Hindlimb muscle (tissue), 1 donor: ENCODE results near the gene FAM107B. TPM values are rescaled to one million over a fixed set of nuclear protein-coding genes. Genes with fewer than 3 reads are reported as not detected.
"Not testable (repeated sequence)": the region's sequence is repeated elsewhere in the genome, so short reads cannot be mapped to it uniquely, and the experiment has no call there.

Experiments
- DNase-seq: peaks from one replicate; pipeline ENCODE4 v3.0.0-alpha.2; 2013
- polyA plus RNA-seq: library from polyadenylated mRNA; unstranded; fragments of 120-200 nt; gene quantifications from one replicate; pipeline ENCODE4 v1.2.1, GENCODE V29; 2013; ENCODE audit not compliant: insufficient read length

FAM107B gene
- polyA plus RNA-seq, 1 donor, result 20.3 TPM

DNA sequence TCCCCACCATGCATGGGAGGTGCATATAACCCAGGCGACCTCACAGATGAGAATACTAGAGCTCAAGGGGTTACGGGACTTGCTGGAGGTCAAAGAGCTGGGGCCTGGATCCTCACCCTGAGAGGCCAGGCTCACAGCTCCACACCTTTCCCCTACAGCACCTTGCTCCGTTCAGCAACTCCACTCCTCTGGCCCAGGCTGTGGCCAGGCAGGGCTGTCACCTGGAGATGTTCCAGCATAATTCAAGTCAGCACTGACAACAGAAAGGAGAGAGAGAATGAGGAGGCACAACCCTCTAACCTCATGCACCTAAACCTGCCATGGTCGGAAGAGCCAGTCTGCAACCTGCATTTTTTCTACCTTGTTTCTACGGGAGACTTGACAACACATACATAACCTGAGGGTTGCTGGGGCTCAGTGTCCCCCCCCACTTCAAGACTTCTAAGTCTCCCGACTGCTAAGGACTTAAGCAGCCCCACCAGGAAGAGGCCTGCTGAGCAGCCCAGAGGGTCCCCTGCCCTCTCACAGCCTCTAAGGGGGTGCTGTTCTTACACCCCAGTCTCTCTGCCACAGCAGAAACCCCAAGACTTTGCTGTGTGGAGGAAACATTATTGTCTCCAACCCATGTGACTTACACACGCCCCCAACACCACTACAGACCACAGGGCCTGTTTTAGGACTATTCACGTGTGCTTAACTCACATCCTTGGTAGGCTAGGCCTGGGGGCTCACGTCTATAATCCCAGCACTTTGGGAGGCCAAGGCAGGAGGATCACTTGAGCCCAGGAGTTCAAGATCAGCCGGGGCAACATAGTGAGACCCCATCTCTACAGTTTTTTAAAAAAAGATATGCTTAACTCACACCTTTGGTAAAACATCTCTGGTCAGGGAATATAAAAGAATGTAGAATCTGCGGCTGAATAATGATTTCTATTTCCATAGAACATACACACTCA lies 175.6 kb downstream of the FAM107B start:
- no peak for DNase-seq

DNA sequence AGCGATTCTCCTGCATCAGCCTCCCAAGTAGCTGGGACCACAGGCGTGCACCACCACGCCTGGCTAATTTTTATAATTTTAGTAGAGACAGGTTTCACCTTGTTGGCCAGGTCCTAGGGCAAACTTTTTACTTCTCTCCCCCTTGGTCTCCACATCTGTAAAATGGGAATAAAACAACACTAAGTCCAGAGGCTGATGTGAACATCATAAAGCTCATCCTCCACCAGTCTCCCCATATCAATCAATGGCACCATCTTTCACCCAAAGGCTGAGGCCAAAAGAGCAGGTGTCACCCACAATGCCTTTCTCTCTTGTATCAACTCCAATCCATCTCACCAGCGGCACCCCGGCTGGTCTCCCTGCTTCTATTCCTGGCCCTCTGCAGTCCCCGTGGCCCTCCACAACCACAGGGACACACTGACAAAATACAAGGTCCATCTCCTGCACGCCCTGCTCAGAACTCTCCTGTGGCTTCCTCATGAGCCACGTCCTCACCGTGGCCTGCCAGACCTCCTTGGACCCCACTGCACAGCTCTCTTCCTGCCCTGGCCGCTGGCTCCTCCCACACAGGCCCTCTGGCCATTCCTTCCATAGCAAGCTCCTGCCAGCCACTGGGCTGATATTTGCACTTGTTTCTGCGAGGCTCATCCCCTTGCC lies 179.0 kb downstream of the FAM107B start:
- no peak for DNase-seq

DNA sequence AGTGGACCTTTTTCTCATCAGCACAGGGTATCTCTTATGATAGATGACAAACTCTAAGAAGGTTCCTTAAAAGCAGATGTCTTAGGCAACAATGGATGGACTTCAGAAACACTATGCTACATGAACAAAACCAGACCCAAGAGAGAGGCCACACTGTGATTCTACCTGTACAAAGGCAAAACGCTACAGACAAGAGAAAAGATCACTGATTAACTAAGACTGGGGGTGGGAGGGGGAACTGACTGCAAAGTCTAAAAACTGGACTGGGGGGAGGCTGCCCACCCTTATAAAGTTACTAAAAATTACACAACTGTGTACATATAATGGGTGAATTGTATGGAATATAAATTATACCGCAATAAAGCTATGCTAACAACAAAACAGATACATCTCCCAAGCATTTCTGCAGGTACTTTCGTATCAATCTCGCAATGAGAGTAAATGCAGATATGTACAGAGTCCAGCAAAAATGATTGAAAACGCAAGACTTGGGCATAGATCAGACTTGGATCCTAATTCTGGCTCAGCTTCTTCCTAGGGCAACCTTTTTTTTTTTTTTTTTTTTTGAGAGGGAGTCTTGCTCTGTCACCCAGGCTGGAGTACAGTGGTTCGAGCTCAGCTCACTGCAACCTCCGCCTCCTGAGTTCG lies 179.7 kb downstream of the FAM107B start:
- no peak for DNase-seq

- no peak for DNase-seq
Measured at GRCh38 chr10:14593806-14594205, 180.9 kb downstream of the FAM107B start.

DNA sequence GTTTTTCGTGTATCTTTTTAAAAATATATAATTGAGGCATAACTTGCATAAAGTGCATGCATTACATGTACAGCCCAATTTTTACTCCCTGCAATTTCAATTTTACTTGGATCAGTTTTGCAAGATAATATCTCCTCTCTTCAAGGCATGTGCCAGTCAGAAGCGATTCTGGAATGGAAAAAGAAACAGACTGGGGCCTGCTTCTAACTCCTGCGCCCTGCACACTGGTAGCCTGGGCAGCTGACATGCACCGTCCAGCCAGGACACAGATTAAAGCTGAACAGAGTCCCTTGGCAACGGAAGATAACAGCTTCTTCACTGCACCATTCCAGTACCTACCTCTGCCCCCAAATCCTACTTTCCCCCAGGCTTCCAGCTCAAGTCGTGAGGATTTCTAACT lies 182.1 kb downstream of the FAM107B start:
- no peak for DNase-seq

- DNase-seq, result no peak
Measured at GRCh38 chr10:14592026-14592425, 182.7 kb downstream of the FAM107B start.

DNA sequence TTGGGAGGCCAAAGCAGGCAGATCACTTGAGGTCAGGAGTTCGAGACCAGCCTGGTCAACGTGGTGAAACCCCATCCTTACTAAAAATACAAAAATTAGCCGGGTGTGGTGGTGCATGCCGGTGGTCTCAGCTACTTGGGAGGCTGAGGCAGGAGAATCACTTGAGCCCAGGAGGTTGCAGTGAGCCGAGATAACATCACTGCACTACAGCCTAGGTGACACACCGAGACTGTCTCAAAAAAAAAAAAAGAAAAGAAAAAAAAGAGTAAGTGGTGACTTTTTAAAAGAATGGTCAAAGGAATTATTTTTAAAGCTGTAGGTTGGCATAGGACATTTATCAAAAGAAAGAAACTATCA lies 185.8 kb downstream of the FAM107B start:
- DNase-seq, result not testable (repeated sequence)

GRCh38 chr10:14588084-14588937 lies 186.4 kb downstream of the FAM107B start:
- no peak for DNase-seq

- no peak for DNase-seq
Measured at GRCh38 chr10:14587540-14588083, 187.1 kb downstream of the FAM107B start.

DNA sequence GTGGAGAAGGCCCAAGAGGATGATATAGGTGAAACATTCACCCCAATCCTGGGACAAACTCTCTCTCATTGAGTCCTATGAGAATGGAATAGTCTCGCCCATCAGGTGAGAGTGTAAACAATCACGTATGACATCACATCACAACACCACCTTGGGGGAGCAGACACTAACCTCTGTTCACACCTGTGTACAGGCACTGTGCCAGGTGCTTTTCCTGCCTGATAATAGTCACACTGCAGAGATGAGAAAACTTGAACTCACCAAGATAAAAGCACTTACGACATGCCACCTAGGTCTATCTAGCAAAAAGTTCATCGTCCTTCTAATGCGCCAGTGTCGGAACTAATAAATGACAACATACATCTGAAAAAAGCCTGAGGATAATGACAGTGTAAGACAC lies 187.8 kb downstream of the FAM107B start:
- no peak for DNase-seq

DNA sequence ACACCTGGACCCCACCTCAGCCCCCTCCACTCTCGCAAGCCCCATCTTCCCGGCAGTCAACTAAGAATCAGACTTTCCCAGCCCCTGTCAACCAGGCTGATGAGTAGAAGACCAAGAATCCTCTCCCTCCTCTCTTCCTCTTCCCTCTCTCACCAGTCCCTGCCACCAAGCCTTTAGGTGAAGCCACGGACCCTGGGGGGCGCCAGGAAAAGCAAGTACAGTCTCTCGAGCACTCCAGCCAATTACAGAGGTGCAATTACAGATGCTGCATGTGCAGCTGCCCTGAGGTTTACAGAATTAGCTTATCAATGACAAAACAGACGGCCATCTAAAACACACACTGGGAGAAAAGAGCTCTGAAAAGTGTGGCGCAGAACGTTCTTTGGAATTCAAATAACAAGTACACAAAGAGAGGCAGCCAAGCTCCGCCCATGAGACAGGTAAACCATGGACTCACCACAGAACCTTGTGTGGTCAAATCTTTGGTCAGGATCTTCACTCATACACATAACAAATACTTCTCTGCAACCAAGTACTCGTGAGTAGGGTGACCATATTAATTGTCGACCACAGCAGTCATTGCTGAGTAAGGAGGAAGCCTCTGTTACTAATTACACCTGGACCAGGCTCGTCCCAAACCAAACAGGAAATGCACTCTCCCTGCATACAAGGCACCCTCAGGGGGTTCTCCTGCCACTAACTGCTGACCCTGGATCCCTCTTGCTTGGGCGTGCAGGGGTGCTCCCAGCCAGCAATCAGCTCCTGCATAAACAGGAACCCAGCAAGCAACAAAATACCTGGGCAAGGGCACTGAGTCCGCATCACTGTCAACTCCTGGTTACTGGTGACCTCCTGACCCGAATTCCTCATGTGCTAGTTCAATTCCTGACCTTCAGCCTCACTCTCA lies 189.2 kb downstream of the FAM107B start:
- no peak for DNase-seq

- no peak for DNase-seq
Measured at GRCh38 chr10:14584661-14585060, 190.0 kb downstream of the FAM107B start.

DNA sequence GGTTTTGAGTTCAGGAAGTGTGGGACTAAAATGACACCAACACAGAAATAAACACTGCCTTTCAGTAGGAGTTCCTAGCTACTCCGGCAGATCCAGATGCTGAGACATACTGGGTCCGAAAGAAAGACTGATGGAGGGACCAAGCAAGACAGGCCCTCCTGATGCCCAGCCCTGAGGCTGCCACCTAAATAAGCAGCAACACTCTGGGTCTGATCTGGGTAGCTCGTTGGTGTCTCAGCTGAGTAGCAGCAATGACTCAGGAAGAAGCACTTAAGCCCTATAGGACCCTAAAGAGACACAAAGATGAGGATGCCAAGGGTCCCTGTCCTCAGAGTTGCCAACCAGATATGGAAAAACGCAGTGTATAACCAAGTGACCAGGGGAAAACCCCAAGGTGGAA lies 190.7 kb downstream of the FAM107B start:
- DNase-seq, result no peak

DNA sequence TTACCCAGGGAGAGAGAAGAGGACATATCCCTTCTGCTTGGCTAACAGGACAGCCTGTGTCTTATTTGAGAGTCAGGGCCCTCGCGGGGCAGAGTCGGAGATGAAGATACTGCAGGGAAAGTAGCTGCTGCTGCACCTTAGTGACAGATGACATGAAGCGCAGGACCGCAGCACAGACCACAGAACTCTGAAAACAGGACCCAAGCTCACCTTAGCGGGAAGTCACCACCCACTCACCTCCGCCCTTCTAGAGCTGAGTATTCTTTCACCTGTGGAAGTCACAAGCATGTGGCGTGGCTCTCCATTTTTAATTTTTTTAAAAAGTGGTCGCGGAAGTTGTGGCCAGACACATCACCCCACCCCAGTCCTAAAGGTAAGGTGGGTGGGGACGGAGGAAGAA lies 191.4 kb downstream of the FAM107B start:
- no peak for DNase-seq

GRCh38 chr10:14581553-14582321 lies 193.0 kb downstream of the FAM107B start:
- no peak for DNase-seq

GRCh38 chr10:14580671-14581332 lies 193.9 kb downstream of the FAM107B start:
- no peak for DNase-seq

DNA sequence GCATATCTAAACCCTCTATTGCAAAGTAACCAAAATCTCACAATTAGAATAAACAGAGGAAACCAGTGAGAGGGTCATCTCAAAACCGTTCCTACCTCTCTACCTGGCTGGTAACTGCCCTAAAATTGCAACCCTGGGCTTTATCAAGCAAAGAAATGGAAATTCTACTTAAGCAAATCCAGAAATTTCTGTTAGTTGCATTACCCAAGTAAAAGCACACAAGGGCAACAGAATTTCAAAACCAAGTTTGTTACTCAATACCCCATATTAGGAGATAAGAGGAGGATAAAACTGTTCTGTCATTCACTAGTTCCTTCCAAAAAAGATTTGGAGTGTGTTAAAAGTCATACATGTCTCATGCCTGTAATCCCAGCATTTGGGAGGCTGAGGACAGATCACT lies 195.3 kb downstream of the FAM107B start:
- no peak for DNase-seq

DNA sequence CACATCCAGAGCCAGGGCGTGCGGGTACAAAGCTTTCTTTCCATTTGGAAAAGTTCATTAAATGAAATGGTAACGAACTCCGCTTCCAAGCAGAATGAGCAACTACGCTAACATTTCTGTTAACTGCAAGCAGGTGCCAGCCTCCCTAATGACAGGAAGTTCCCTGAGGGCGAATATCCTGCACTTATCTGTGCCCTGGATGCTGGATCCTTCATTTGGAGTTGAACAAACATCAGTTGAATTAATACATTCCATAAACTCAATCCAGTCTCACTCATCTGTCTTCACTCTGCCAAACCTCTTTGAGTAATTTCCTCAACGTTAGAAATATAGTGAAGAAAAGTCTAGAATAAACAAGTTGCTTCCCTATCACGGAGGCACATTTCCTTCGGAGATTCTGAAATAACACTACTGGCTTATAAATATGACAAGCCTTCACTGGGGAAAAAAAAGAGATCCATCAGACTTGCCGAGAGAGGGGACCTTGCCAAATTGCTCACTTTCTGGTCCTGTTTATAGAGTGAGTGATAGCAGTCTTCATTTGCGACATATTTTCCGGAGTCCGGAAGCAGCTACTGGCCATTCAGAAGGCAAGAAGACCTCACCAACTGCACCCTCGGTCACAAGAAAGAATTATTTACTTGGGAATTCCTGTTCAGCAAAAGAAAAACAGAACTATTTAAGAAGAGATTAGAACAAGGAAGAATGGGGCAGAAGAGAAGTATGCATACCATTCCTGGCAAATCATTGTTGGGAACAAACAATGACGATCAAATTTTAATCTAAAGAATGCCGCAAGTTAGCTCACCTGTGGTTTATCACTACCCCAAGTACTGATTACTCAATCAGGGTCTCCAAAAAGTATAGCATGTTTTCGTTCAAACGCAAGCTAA lies 196.4 kb downstream of the FAM107B start:
- no peak for DNase-seq

DNA sequence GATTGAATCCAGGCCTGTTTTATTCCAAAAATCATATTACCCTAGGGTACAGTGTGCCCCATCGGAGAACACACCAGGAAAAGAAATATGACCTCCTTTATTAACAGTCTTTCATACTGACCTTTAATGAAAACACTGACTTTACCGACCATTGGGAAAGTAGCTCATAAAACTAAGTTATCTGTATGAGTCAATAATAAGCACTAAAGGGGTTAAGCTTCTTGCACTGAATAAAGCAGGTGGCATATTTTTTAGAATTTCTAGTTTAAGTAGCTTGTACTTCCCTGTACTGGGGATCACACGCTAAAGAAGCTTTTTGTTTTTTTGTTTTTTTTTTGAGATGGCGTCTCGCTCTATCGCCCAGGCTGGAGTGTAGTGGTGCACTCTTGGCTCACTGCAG lies 199.8 kb downstream of the FAM107B start:
- no peak for DNase-seq
